ENCODE data around the gene RPH3AL.

- TF ChIP-seq CTCF (conservative IDR thresholded peaks at IDR 0.05): no peak
- no peak for TF ChIP-seq EZH2 (IDR thresholded peaks at IDR 0.05; ENCODE audit: low read depth)
These were observed 122.8 kb downstream of the RPH3AL start for GRCh38 chr17:229709-230394.
